ENCODE measurements around the gene TNFRSF19. TPM values are rescaled to one million over a fixed set of nuclear protein-coding genes. Genes with fewer than 3 reads are reported as not detected.

TNFRSF19 gene
- total RNA-seq, 1 experiment from 2014 or later = 130 TPM

GRCh38 chr13:23684647-23685046 is 114.4 kb downstream of the TNFRSF19 start:
- in situ Hi-C loops (cut with HindIII; ENCODE audit: low pct_unique_long_range_greater_than_20kb, low sequenced_read_pairs) = no loop called here

GRCh38 chr13:23685416-23685815 is 115.2 kb downstream of the TNFRSF19 start:
- in situ Hi-C loops (cut with HindIII; ENCODE audit: low pct_unique_long_range_greater_than_20kb, low sequenced_read_pairs) = no loop called here
- no peak for DNase-seq (ENCODE audit: low read depth, low spot score)

More at GRCh38 chr13:23684647-23685046, 114.4 kb downstream of the TNFRSF19 start:
- DNase-seq (ENCODE audit: low read depth, low spot score) = no peak

GRCh38 chr13:23686948-23687347 is 116.7 kb downstream of the TNFRSF19 start:
- in situ Hi-C loops (cut with HindIII; ENCODE audit: low pct_unique_long_range_greater_than_20kb, low sequenced_read_pairs) = no loop called here
- no peak for DNase-seq (ENCODE audit: low read depth, low spot score)

- in situ Hi-C loops (cut with HindIII; ENCODE audit: low pct_unique_long_range_greater_than_20kb, low sequenced_read_pairs) = no loop called here
- DNase-seq (ENCODE audit: low read depth, low spot score) = no peak
Measured at GRCh38 chr13:23687614-23688013, 117.4 kb downstream of the TNFRSF19 start.

- in situ Hi-C loops (cut with HindIII; ENCODE audit: low pct_unique_long_range_greater_than_20kb, low sequenced_read_pairs) = no loop called here
- no peak for DNase-seq (ENCODE audit: low read depth, low spot score)
Measured at GRCh38 chr13:23688336-23688735, 118.1 kb downstream of the TNFRSF19 start.

- no peak for DNase-seq (ENCODE audit: low read depth, low spot score)
- in situ Hi-C loops (cut with HindIII; ENCODE audit: low pct_unique_long_range_greater_than_20kb, low sequenced_read_pairs) = no loop called here
Measured at GRCh38 chr13:23690668-23691067, 120.5 kb downstream of the TNFRSF19 start.

GRCh38 chr13:23692816-23693215 is 122.6 kb downstream of the TNFRSF19 start:
- in situ Hi-C loops (cut with HindIII; ENCODE audit: low pct_unique_long_range_greater_than_20kb, low sequenced_read_pairs) = no loop called here

GRCh38 chr13:23695196-23695595 is 125.0 kb downstream of the TNFRSF19 start:
- in situ Hi-C loops (cut with HindIII; ENCODE audit: low pct_unique_long_range_greater_than_20kb, low sequenced_read_pairs) = no loop called here
- no peak for DNase-seq (ENCODE audit: low read depth, low spot score)

More at GRCh38 chr13:23692816-23693215, 122.6 kb downstream of the TNFRSF19 start:
- no peak for DNase-seq (ENCODE audit: low read depth, low spot score)

- in situ Hi-C loops (cut with HindIII; ENCODE audit: low pct_unique_long_range_greater_than_20kb, low sequenced_read_pairs) = no loop called here
- DNase-seq (ENCODE audit: low read depth, low spot score) = no peak
Measured at GRCh38 chr13:23695711-23696464, 125.7 kb downstream of the TNFRSF19 start.

- in situ Hi-C loops (cut with HindIII; ENCODE audit: low pct_unique_long_range_greater_than_20kb, low sequenced_read_pairs) = no loop called here
- DNase-seq (ENCODE audit: low read depth, low spot score) = no peak
Measured at GRCh38 chr13:23696610-23697009, 126.4 kb downstream of the TNFRSF19 start.

- DNase-seq (ENCODE audit: low read depth, low spot score) = no peak
- in situ Hi-C loops (cut with HindIII; ENCODE audit: low pct_unique_long_range_greater_than_20kb, low sequenced_read_pairs) = no loop called here
Measured at GRCh38 chr13:23697772-23698313, 127.6 kb downstream of the TNFRSF19 start.

- in situ Hi-C loops (cut with HindIII; ENCODE audit: low pct_unique_long_range_greater_than_20kb, low sequenced_read_pairs) = no loop called here
- DNase-seq (ENCODE audit: low read depth, low spot score) = peak; percentile 32
Measured at GRCh38 chr13:23699271-23699670, 129.1 kb downstream of the TNFRSF19 start.

- in situ Hi-C loops (cut with HindIII; ENCODE audit: low pct_unique_long_range_greater_than_20kb, low sequenced_read_pairs) = no loop called here
Measured at GRCh38 chr13:23701186-23701585, 131.0 kb downstream of the TNFRSF19 start.

GRCh38 chr13:23701636-23702035 is 131.4 kb downstream of the TNFRSF19 start:
- in situ Hi-C loops (cut with HindIII; ENCODE audit: low pct_unique_long_range_greater_than_20kb, low sequenced_read_pairs) = no loop called here
- no peak for DNase-seq (ENCODE audit: low read depth, low spot score)

More at GRCh38 chr13:23701186-23701585, 131.0 kb downstream of the TNFRSF19 start:
- DNase-seq (ENCODE audit: low read depth, low spot score) = no peak

GRCh38 chr13:23703246-23703860 is 133.1 kb downstream of the TNFRSF19 start:
- no peak for DNase-seq (ENCODE audit: low read depth, low spot score)
- in situ Hi-C loops (cut with HindIII; ENCODE audit: low pct_unique_long_range_greater_than_20kb, low sequenced_read_pairs) = no loop called here

- no peak for DNase-seq (ENCODE audit: low read depth, low spot score)
- in situ Hi-C loops (cut with HindIII; ENCODE audit: low pct_unique_long_range_greater_than_20kb, low sequenced_read_pairs) = no loop called here
Measured at GRCh38 chr13:23705583-23705982, 135.4 kb downstream of the TNFRSF19 start.

- peak; percentile 59 for DNase-seq (ENCODE audit: low read depth, low spot score)
- in situ Hi-C loops (cut with HindIII; ENCODE audit: low pct_unique_long_range_greater_than_20kb, low sequenced_read_pairs) = no loop called here
Measured at GRCh38 chr13:23707674-23708073, 137.5 kb downstream of the TNFRSF19 start.

- no peak for DNase-seq (ENCODE audit: low read depth, low spot score)
- in situ Hi-C loops (cut with HindIII; ENCODE audit: low pct_unique_long_range_greater_than_20kb, low sequenced_read_pairs) = no loop called here
Measured at GRCh38 chr13:23709536-23709935, 139.3 kb downstream of the TNFRSF19 start.

GRCh38 chr13:23710366-23710765 is 140.2 kb downstream of the TNFRSF19 start:
- no peak for DNase-seq (ENCODE audit: low read depth, low spot score)
- in situ Hi-C loops (cut with HindIII; ENCODE audit: low pct_unique_long_range_greater_than_20kb, low sequenced_read_pairs) = no loop called here

Data from SK-MEL-5 (cell line).